OCI-LY7 (cell line): ENCODE measurements around the gene JPT2. TPM values are rescaled to one million over a fixed set of nuclear protein-coding genes. Genes with fewer than 3 reads are reported as not detected.

Experiments used
- BruUV-seq: library from RNA; stranded (reverse); fragments of 400-500 nt; replicated peaks from 2 replicates; lab custom pipeline; 2021; lab: Mats Ljungman, UMichigan
- CTCF ChIA-PET: fragments of 300-600 bp; sonication (Branson Sonifier 250); formaldehyde crosslinking; loops from one replicate; lab custom pipeline; 2022; ENCODE audit warnings: antibody characterized with exemption; ENCODE audit not compliant: unreplicated experiment; lab: Charles Lee
- POLR2A ChIA-PET: fragments of 300-600 bp; sonication (Branson Sonifier 250); formaldehyde crosslinking; loops from one replicate; lab custom pipeline; 2022; ENCODE audit warnings: antibody characterized with exemption; lab: Charles Lee
- DNase-seq: peaks from one replicate; pipeline ENCODE4 v3.0.0-alpha.2; 2015; ENCODE audit warnings: low spot score
- H2AFZ ChIP-seq: fragments of 200-600 bp; sonication (generic), shearing (Covaris generic); 2 replicates; pipeline ENCODE4 v1.6.1; 2014; ENCODE audit warnings: mild to moderate bottlenecking, antibody characterized with exemption, low read length, moderate library complexity
- H3K27ac ChIP-seq: fragments of 200-600 bp; sonication (generic); 2 replicates; pipeline ENCODE4 v1.5.1; 2014; ENCODE audit warnings: mixed run types, low read depth, mild to moderate bottlenecking, moderate library complexity, low read length, inconsistent platforms; ENCODE audit not compliant: poor library complexity, severe bottlenecking
- H3K36me3 ChIP-seq: fragments of 200-600 bp; sonication (generic); 2 replicates; pipeline ENCODE4 v1.6.1; 2014; ENCODE audit warnings: mild to moderate bottlenecking, antibody characterized with exemption, low read length, moderate library complexity, mixed read lengths; ENCODE audit not compliant: insufficient read depth
- H3K4me1 ChIP-seq: fragments of 200-600 bp; sonication (generic); 2 replicates; pipeline ENCODE4 v1.5.1; 2014; ENCODE audit warnings: mild to moderate bottlenecking, low read length; ENCODE audit not compliant: insufficient read depth, poor library complexity, severe bottlenecking
- H3K4me2 ChIP-seq: fragments of 200-600 bp; sonication (generic); 2 replicates; pipeline ENCODE4 v1.6.1; 2014; ENCODE audit warnings: mild to moderate bottlenecking, low read length
- H3K4me3 ChIP-seq: fragments of 200-600 bp; sonication (generic); 2 replicates; pipeline ENCODE4 v1.5.1; 2014; ENCODE audit warnings: mild to moderate bottlenecking, low read depth, low read length; ENCODE audit not compliant: poor library complexity, severe bottlenecking
- H3K79me2 ChIP-seq: fragments of 200-600 bp; sonication (generic); 2 replicates; pipeline ENCODE4 v1.6.1; 2016; ENCODE audit warnings: low read depth, mild to moderate bottlenecking, low read length, moderate library complexity, mixed read lengths; ENCODE audit not compliant: insufficient read depth
- H3K9me2 ChIP-seq: fragments of 200-600 bp; sonication (generic); 2 replicates; pipeline ENCODE4 v1.6.1; 2016; ENCODE audit warnings: mild to moderate bottlenecking, low read length, mixed read lengths; ENCODE audit not compliant: insufficient read depth
- H3K9me3 ChIP-seq: fragments of 200-600 bp; sonication (generic); 2 replicates; pipeline ENCODE4 v1.6.1; 2014; ENCODE audit warnings: mild to moderate bottlenecking, mixed run types, low read length, mixed read lengths
- H4K20me1 ChIP-seq: fragments of 200-600 bp; sonication (generic); 2 replicates; pipeline ENCODE4 v1.6.1; 2014; ENCODE audit warnings: mild to moderate bottlenecking, antibody characterized with exemption, low read length, moderate library complexity, mixed read lengths; ENCODE audit not compliant: insufficient read depth
- CTCF ChIP-seq: fragments of 200-600 bp; sonication (generic); conservative IDR thresholded peaks from 2 replicates; pipeline ENCODE4 v1.5.1; 2014; ENCODE audit warnings: mild to moderate bottlenecking, antibody characterized with exemption, low read length, moderate library complexity, mixed read lengths
- EZH2phosphoT487 ChIP-seq: fragments of 200-600 bp; sonication (generic); IDR thresholded peaks from 2 replicates; pipeline ENCODE4 v1.6.1; 2018; ENCODE audit warnings: low read depth, borderline replicate concordance, mild to moderate bottlenecking, mixed run types, antibody characterized with exemption, low read length, moderate library complexity, mixed read lengths
- intact Hi-C: fragments of 100-400 bp; cut with micrococcal nuclease; formaldehyde crosslinking; loops from one replicate; pipeline ENCODE4 v1.10.0; 2022; ENCODE audit not compliant: unreplicated experiment
- total RNA-seq, 2 experiments: library from RNA; depleted of rRNA in 1 of 2; stranded (reverse); fragments of >200 nt in 1 of 2; shearing (Covaris generic) in 1 of 2; gene quantifications; 2 replicates each; pipeline ENCODE4 v1.2.3, GENCODE V29; 2014 to 2022

The JPT2 gene
- total RNA-seq, 2 experiments from 2014 or later = 67.4 to 75.2 TPM

GRCh38 chr16:1707193-1707790 lies 29.2 kb downstream of the JPT2 start:
- TSS peak; percentile 41 for BruUV-seq
- ChIA-PET POLR2A (interaction anchor here (0.8 kb wide), 1 partner anchor 971 kb away, joined by 5 read pairs; no protein-coding TSS in a partner anchor), CTCF (no interaction called here)
- TF ChIP-seq CTCF (no peak), EZH2phosphoT487 (no peak)
- H3K27ac ChIP-seq = peak overlapping the region; percentile 57
- H3K4me2 ChIP-seq = peak overlapping the region; percentile 90
- H4K20me1 ChIP-seq = peaks cover 15% of the 10 kb centered on the region; the same call in 1 of the 2 replicates
- H3K9me3 ChIP-seq = no peaks in the 10 kb centered on the region
- peak; percentile 44 for DNase-seq
- no peak overlapping the region for H2AFZ ChIP-seq
- H3K36me3 ChIP-seq = peaks cover 27% of the 10 kb centered on the region
- peak overlapping the region; percentile 83 for H3K4me3 ChIP-seq
- H3K9me2 ChIP-seq = no peaks in the 10 kb centered on the region
- H3K79me2 ChIP-seq = peaks cover 52% of the 10 kb centered on the region
- intact Hi-C loops = loop anchor here (2.0 kb wide), 1 partner anchor 66 kb away; the partner anchor contains the start of genes EME2 and MRPS34
- H3K4me1 ChIP-seq = peaks cover 43% of the 10 kb centered on the region

- peaks cover 61% of the 10 kb centered on the region for H3K79me2 ChIP-seq
- H4K20me1 ChIP-seq = peaks cover 15% of the 10 kb centered on the region; the same call in 1 of the 2 replicates
Measured at GRCh38 chr16:1708083-1708767, 30.1 kb downstream of the JPT2 start.

More at GRCh38 chr16:1708083-1708767, 30.1 kb downstream of the JPT2 start:
- Histone ChIP-seq H3K4me1 (peaks cover 52% of the 10 kb centered on the region), H3K36me3 (peaks cover 18% of the 10 kb centered on the region), H3K9me2 (no peaks in the 10 kb centered on the region), H3K4me3 (peak overlapping the region; percentile 83), H3K27ac (no peak overlapping the region), H3K9me3 (no peaks in the 10 kb centered on the region), H2AFZ (no peak overlapping the region), H3K4me2 (peak overlapping the region; percentile 90)
- BruUV-seq = no TSS peak
- ChIA-PET CTCF (no interaction called here), POLR2A (interaction anchor here (1.4 kb wide), 1 partner anchor 52 kb away, joined by 3 read pairs; no protein-coding TSS in a partner anchor)
- TF ChIP-seq EZH2phosphoT487 (no peak), CTCF (no peak)
- intact Hi-C loops = no loop called here
- no peak for DNase-seq
